ENCODE measurements around the gene RRAS2.

Gene RRAS2

DNA sequence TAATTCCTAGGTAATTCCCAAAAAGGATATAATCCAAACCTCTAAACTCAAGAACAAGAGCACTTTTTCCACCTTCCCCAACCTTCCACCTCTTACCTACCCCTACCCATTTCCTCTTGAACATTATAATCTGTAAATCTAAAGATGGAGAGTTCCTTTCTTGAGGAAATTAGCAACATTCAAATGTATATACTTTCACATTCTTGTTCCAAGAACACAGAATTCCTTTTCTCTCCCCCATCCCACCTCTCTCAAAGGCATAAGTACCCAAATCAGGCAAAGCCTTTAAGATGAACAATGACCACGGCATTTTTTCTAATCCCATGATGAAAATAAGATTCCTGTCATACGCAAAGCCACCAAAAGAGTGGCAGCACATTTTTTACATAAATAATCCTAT, 18.3 kb downstream of the RRAS2 start:
- DNase-seq (ENCODE audit: extremely low read depth in 1 of 2, low read depth in 1 of 2): no peak

- DNase-seq (ENCODE audit: extremely low read depth in 1 of 2, low read depth in 1 of 2): no peak
Measured at GRCh38 chr11:14339356-14339755, 19.6 kb downstream of the RRAS2 start.

DNA sequence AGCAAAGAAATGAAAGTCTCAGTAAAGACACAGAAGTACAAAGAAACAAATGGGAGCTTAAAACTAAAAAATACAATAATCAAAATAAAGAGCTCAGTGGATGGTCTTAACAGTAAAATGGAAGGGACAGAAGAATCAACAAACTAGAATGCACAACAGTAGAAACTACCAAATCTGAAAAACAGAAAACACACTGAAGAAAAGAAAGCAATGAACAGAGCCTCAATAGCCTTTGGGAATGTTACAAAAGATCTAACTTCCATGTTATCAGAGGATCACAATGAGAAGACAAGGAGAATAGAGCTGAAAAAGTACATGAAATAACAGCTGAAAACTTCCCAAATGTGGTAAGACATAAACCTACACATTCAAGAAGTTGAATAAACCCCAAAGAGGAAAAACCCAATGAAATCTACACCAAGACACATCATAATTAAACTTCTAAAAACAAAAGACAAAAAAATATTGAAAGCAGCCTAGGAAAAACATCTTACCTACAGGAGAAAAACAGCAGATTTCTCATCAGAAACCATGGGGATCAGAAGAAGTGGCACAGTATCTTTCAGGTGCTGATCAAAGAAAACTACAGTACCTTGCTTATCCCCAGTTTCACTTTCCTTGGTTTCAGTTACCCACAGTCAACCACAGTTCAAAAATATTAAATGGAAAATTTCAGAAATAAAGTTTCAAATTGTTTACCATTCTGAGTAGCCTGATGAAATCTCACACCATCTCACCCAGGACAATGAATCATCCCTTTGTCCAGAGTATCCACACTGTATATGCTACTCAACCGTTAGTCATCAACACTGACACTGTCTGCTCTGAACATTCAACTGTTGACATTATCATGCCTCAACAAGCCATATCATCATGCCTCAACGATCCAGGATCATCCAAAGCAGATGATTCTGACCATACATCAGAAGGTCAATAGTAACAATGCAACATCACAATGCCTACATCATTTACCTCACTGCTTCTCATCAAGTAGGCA, 22.2 kb downstream of the RRAS2 start:
- no peak for DNase-seq (ENCODE audit: extremely low read depth in 1 of 2, low read depth in 1 of 2)

DNA sequence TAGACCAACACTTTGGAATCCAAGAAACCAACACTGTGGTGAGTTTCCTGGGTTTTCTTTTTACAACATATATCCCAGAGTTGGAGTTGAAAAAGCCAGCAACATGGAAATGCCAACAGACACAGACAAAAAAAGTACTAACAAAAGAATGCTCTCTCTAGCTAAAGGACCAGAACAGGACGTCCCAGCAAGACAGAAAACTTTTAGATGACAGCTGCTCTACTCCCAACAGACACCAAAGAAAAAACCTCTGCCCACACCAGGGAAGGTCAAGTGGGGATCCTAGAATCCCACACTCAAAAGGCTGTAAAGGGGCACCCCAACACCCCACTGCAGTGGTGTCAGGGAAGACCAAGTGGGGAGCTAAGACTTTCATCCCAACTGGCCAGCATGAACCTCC, 23.3 kb downstream of the RRAS2 start:
- DNase-seq (ENCODE audit: extremely low read depth in 1 of 2, low read depth in 1 of 2): no peak

DNA sequence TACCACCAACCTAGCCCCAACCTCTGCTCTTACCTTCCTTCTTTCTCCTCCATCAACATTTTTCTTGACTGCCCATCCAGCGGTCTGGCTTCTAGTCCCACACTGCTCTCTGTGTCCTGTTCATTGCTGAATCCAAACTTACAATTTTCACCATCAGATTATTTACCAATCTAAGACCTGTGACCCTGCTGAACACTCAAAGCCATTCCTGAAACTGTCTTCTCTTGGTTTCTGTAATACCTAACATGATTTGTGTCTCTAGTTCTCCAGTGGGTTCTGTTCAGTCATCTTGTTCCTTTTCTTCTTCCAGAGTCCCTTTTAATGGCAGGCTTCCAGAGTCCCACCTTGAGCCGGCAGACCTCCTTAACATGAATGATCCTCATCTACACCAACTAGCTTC, 24.1 kb downstream of the RRAS2 start:
- DNase-seq (ENCODE audit: extremely low read depth in 1 of 2, low read depth in 1 of 2): no peak

DNA sequence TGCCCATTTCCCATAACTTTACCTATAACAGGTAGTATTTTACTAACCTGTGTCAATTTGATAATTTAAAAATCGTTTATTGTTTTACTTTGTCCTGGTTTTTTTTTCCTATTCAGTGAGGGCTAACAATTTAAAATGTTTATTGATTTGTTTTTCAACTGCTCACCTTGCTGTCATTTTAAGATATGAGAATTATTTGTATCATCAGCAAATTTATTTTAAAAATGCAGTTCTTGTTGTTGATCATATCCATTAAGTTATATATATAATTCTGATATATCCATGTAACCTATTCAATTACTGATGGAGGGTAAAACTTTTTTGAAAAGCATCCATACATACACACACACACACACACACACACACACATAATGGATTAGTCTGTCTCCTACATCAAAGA, 24.8 kb downstream of the RRAS2 start:
- no peak for DNase-seq (ENCODE audit: extremely low read depth in 1 of 2, low read depth in 1 of 2)

- DNase-seq (ENCODE audit: extremely low read depth in 1 of 2, low read depth in 1 of 2): no peak
Measured at GRCh38 chr11:14331476-14332136, 27.4 kb downstream of the RRAS2 start.

GRCh38 chr11:14330881-14331280, 28.1 kb downstream of the RRAS2 start:
- no peak for DNase-seq (ENCODE audit: extremely low read depth in 1 of 2, low read depth in 1 of 2)

- no peak for DNase-seq (ENCODE audit: extremely low read depth in 1 of 2, low read depth in 1 of 2)
Measured at GRCh38 chr11:14329702-14330101, 29.3 kb downstream of the RRAS2 start.

GRCh38 chr11:14327116-14327515, 31.9 kb downstream of the RRAS2 start:
- no peak for DNase-seq (ENCODE audit: extremely low read depth in 1 of 2, low read depth in 1 of 2)

GRCh38 chr11:14323118-14323676, 35.8 kb downstream of the RRAS2 start:
- no peak for DNase-seq (ENCODE audit: extremely low read depth in 1 of 2, low read depth in 1 of 2)

- DNase-seq (ENCODE audit: extremely low read depth in 1 of 2, low read depth in 1 of 2): no peak
Measured at GRCh38 chr11:14322510-14322909, 36.5 kb downstream of the RRAS2 start.

DNA sequence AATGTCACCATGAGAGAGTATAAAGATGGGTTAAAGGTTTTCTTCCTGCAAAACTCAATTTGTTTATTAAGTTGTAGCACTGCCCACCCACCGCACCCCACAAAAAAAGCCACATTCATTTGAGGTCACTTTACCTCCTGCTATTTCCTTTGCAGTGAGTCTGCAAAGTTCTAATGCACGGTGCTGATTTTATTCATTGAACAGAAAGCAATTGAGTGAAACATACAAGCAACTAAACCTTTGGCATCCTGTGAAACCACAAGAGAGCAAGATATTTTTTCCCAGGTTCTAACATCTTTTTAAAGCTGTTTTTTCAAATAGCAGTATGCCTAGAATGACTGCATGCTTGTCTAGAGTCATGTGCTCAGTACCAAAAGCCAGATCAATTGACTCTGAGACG, 39.0 kb downstream of the RRAS2 start:
- no peak for DNase-seq (ENCODE audit: extremely low read depth in 1 of 2, low read depth in 1 of 2)

DNA sequence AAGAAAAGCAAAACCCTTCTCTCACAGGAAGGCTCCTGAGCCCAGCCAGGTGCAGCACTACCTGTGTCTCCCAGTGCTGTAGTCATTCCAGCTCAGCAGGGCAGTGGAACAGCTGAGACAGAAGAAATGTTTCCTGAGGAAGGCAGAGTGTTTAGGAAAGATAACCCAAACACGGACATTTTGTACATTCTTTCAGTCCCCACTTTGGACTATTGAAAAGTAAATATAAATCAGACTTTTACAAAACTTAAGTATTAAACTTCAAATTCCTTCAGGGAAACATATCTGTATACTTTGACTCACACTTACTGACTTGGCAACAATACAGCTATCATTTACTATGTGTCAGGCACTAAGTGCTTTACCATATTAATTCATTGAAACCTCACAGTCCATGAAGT, 40.4 kb downstream of the RRAS2 start:
- no peak for DNase-seq (ENCODE audit: extremely low read depth in 1 of 2, low read depth in 1 of 2)

GRCh38 chr11:14317659-14318325, 41.2 kb downstream of the RRAS2 start:
- DNase-seq (ENCODE audit: extremely low read depth in 1 of 2, low read depth in 1 of 2): no peak

DNA sequence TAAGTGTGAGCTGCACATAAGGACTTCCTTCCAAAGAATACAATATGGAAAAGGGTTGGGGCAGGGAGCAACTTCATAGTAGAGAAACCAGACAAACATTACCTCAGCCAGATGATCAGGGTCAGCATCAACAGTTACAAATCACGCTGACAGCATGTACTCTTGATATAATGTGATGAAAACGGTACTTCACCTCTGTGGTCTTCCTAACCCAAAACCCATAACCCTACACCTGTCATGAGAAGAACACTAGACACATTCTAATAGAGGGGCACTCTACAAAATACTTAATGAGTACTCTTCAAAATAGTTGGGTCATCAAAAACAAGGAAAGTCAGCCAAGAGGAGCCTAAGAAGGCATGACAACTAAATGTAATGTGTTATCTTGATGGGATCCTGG, 43.9 kb downstream of the RRAS2 start:
- DNase-seq (ENCODE audit: extremely low read depth in 1 of 2, low read depth in 1 of 2): no peak

DNA sequence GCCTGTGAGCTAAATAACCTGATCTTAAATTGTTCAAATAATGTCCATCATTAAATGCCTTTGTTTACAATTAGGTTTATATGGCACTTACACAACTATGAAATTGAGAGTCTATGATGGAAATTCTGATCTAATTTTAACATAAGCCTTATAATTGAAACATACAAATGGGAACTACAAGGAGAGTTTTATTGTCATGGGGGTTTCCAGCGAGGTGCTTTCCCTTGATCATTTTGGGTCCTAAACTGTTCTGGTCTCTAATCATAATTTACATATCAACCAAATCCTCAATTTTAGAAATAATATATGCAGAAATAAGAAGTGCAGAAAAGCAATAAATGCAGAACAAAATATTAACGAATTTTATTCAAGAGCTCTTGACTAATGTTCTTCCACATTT, 44.9 kb downstream of the RRAS2 start:
- no peak for DNase-seq (ENCODE audit: extremely low read depth in 1 of 2, low read depth in 1 of 2)

- no peak for DNase-seq (ENCODE audit: extremely low read depth in 1 of 2, low read depth in 1 of 2)
Measured at GRCh38 chr11:14312736-14313438, 46.1 kb downstream of the RRAS2 start.

- no peak for DNase-seq (ENCODE audit: extremely low read depth in 1 of 2, low read depth in 1 of 2)
Measured at GRCh38 chr11:14310679-14311078, 48.3 kb downstream of the RRAS2 start.

- no peak for DNase-seq (ENCODE audit: extremely low read depth in 1 of 2, low read depth in 1 of 2)
Measured at GRCh38 chr11:14309425-14310192, 49.4 kb downstream of the RRAS2 start.
